Upper lobe of left lung (tissue), 4 donors: ENCODE data around the gene IGFL1.

ENCODE experiments used
- CTCF ChIP-seq, 6 experiments: fragments of 450-650 bp in 4 of 6; fragments of 200-600 bp in 2 of 6; sonication (generic) in 2 of 6; IDR thresholded peaks; one replicate each; pipeline ENCODE4 v1.5.1; 2016 to 2019; ENCODE audit warnings: antibody characterized with exemption in 6 of 6
- POLR2A ChIP-seq, 4 donors: fragments of 450-650 bp; IDR thresholded peaks; one replicate each; pipeline ENCODE4 v1.5.1; 2016 to 2017; ENCODE audit warnings: antibody characterized with exemption in 4 of 4, mild to moderate bottlenecking in 2 of 4
- POLR2AphosphoS5 ChIP-seq, 2 donors: sonication (generic); formaldehyde crosslinking; IDR thresholded peaks; one replicate each; pipeline ENCODE4 v1.5.1; 2017; ENCODE audit warnings: antibody characterized with exemption in 2 of 2

- TF ChIP-seq CTCF (IDR thresholded peaks at IDR 0.05) (no peak), POLR2AphosphoS5 (IDR thresholded peaks at IDR 0.05) (no peak), POLR2A (IDR thresholded peaks at IDR 0.05) (no peak)
Observed at GRCh38 chr19:46191356-46191755, 38.2 kb upstream of the IGFL1 start.
